ACC112 (cell line): ENCODE measurements around the gene APBA2.
"Not testable (repeated sequence)": the region's sequence is repeated elsewhere in the genome, so short reads cannot be mapped to it uniquely, and the experiment has no call there.

Experiments
- H2AFZ ChIP-seq: fragments of 200-600 bp; sonication (generic); one replicate; pipeline ENCODE4 v1.6.0; 2017; ENCODE audit warnings: antibody characterized with exemption, low read length; ENCODE audit not compliant: unreplicated experiment
- H3K27ac ChIP-seq: fragments of 200-600 bp; sonication (generic); 2 replicates; pipeline ENCODE4 v1.5.1; 2014; ENCODE audit warnings: low read depth, mild to moderate bottlenecking, antibody characterized with exemption, low read length, moderate library complexity
- H3K27me3 ChIP-seq: fragments of 200-600 bp; sonication (generic); 2 replicates; pipeline ENCODE4 v1.6.1; 2014; ENCODE audit warnings: mild to moderate bottlenecking, antibody characterized with exemption, low read length, moderate library complexity, mixed read lengths; ENCODE audit not compliant: insufficient read depth
- H3K36me3 ChIP-seq: fragments of 200-600 bp; sonication (generic); 2 replicates; pipeline ENCODE4 v1.6.1; 2016; ENCODE audit warnings: mild to moderate bottlenecking, antibody characterized with exemption, low read length, moderate library complexity, mixed read lengths; ENCODE audit not compliant: insufficient read depth
- H3K4me1 ChIP-seq: fragments of 200-600 bp; sonication (generic); one replicate; pipeline ENCODE4 v1.6.1; 2016; ENCODE audit warnings: low read length, mixed read lengths; ENCODE audit not compliant: insufficient read depth, unreplicated experiment, control insufficient read depth
- H3K4me3 ChIP-seq: fragments of 200-600 bp; sonication (generic); 2 replicates; pipeline ENCODE4 v1.5.1; 2014; ENCODE audit warnings: mild to moderate bottlenecking, low read depth, low read length
- H3K79me2 ChIP-seq: fragments of 200-600 bp; sonication (generic); one replicate; pipeline ENCODE4 v1.6.0; 2016; ENCODE audit warnings: low read length; ENCODE audit not compliant: control insufficient read depth, unreplicated experiment, insufficient read depth

Gene APBA2

DNA sequence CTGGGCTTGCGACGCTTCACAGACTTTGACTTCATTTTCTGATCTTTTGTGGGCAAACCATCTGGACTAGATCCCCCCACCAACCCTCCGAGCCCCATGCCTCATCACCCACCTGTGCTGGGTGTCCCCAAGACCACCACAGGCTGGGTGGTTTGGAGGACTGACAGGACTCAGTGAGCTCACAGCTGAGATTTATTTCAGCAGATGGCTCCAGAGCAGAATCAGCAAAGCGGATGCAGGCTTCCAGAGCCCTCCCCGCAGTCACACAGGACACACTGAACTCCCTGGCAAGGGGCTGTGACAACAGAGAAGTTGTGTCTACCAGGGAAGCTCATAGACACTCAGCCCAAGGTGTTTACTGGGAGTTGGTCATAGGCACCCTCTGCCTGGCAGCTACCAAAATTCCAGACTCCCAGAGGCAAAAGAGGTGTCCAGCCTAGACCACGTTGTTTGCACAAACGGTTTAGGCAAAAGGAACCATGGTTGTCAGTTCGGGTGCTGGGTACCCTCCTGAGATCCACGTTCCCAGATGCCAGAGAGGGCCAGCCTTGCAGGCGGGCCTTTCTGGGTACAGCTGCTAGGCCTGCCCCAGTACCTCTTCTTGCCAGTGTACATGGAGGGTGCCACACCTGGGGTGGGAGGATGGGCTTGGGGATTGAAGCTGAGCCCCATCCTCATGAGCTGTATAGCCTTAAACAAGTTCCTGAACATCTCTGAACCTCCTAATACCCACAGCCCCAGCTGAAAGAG lies 213.5 kb downstream of the APBA2 start:
- Histone ChIP-seq H3K79me2 (no peaks in the 10 kb centered on the region), H2AFZ (no peak overlapping the region), H3K27me3 (no peaks in the 10 kb centered on the region), H3K4me3 (no peak overlapping the region), H3K27ac (no peak overlapping the region), H3K36me3 (no peaks in the 10 kb centered on the region), H3K4me1 (peaks cover 6% of the 10 kb centered on the region)

DNA sequence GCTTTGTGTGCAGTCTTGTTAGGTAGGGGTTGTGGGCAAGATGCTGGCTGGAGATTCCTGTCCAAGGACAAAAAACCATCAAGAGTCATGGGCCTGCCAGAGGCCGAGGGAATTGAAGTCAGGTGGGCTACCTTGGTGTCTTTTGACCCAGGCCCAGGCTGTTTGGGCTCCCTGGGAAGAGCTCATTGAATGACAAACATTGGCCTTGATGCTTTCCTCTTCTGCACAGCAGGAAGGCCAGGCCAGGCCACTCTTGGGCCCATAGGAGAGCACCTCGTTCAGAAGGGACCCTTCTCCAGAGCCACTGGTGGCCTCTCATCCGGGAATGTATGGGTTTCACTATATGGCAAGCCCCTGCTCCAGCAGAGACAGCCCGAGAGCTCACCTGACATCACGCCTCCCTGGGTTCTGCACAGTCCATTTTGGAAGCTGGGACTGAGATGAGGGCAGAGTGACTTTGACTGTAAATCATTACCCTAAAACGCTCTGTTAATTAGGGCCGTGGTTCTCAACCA lies 214.8 kb downstream of the APBA2 start:
- Histone ChIP-seq H3K36me3 (no peaks in the 10 kb centered on the region), H3K27ac (no peak overlapping the region), H3K4me1 (peaks cover 6% of the 10 kb centered on the region), H3K79me2 (no peaks in the 10 kb centered on the region), H2AFZ (no peak overlapping the region), H3K4me3 (no peak overlapping the region), H3K27me3 (no peaks in the 10 kb centered on the region)

DNA sequence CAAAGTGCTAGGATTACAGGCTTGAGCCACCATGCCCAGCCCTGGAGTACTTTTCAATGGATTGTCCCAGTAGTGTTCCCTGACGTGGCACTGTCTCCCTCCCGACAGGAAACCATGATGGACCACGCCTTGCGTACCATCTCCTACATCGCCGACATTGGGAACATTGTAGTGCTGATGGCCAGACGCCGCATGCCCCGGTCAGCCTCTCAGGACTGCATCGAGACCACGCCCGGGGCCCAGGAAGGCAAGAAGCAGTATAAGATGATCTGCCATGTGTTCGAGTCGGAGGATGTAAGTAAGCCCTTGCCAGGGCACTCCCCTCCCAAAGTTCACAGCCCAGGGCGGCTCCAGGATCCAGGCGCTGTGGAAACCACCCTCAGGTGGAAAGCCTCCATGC lies 215.7 kb downstream of the APBA2 start:
- H3K4me1 ChIP-seq: peaks cover 6% of the 10 kb centered on the region
- H3K27ac ChIP-seq: no peak overlapping the region
- no peak overlapping the region for H3K4me3 ChIP-seq
- no peaks in the 10 kb centered on the region for H3K79me2 ChIP-seq
- no peak overlapping the region for H2AFZ ChIP-seq
- H3K36me3 ChIP-seq: no peaks in the 10 kb centered on the region
- H3K27me3 ChIP-seq: no peaks in the 10 kb centered on the region

DNA sequence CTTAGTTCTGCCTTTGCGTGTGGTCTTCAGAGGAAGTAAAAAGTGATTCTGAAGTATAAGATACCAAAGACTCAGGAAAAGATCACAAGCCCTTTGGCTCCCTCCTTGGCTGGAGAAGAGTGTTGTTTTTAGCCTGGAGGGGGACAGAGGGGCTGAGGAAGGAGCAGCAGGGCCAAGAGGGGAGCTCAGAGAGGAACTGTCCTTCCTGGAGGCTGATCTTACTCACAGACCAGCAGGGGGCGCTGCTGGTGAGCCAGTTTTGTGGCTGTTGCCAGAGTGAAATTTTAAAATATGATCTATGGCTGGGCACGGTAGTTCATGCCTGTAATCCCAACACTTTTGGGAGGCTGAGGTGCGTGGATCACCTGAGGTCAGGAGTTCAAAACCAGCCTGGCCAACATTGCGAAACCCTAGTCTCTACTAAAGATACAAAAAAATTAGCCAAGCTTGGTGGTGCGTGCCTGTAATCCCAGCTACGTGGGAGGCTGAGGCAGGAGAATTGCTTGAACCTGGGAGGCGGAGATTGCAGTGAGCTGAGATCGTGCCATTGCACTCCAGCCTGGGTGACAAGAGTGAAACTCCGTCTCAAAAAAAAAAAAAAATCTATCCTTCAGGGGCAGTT lies 216.5 kb downstream of the APBA2 start:
- H3K36me3 ChIP-seq, H3K27me3 ChIP-seq, H3K4me1 ChIP-seq, H2AFZ ChIP-seq, H3K79me2 ChIP-seq, H3K27ac ChIP-seq, H3K4me3 ChIP-seq: not testable (repeated sequence)

GRCh38 chr15:29102911-29103823 lies 217.4 kb downstream of the APBA2 start:
- H2AFZ ChIP-seq: peak overlapping the region; percentile 47
- no peak overlapping the region for H3K27ac ChIP-seq
- peaks cover 6% of the 10 kb centered on the region for H3K4me1 ChIP-seq

GRCh38 chr15:29103824-29104565 lies 218.2 kb downstream of the APBA2 start:
- H3K27ac ChIP-seq: no peak overlapping the region
- peak overlapping the region; percentile 73 for H3K4me3 ChIP-seq
- H2AFZ ChIP-seq: peak overlapping the region; percentile 47
- no peaks in the 10 kb centered on the region for H3K27me3 ChIP-seq
- no peaks in the 10 kb centered on the region for H3K79me2 ChIP-seq
- H3K4me1 ChIP-seq: peaks cover 6% of the 10 kb centered on the region
- H3K36me3 ChIP-seq: no peaks in the 10 kb centered on the region

More at GRCh38 chr15:29102911-29103823, 217.4 kb downstream of the APBA2 start:
- Histone ChIP-seq H3K79me2 (no peaks in the 10 kb centered on the region), H3K4me3 (peak overlapping the region; percentile 73), H3K27me3 (no peaks in the 10 kb centered on the region), H3K36me3 (no peaks in the 10 kb centered on the region)

DNA sequence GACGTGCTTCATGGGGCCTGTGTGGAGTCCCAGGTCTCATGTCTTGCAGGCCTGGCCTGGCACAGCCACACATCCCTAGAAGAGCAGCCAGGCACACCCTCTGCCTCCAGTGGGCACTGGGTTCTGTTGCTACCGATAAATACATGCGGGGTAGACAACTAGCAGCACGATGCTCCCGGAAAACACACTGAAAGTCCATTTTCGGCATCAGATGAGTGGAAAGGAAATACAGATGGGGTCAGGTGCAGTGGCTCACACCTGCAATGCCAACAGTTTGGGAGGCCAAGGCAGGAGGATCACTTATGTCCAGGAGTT lies 218.7 kb downstream of the APBA2 start:
- Histone ChIP-seq H2AFZ (no peak overlapping the region), H3K27ac (no peak overlapping the region), H3K79me2 (no peaks in the 10 kb centered on the region), H3K27me3 (no peaks in the 10 kb centered on the region), H3K4me1 (peaks cover 6% of the 10 kb centered on the region), H3K4me3 (no peak overlapping the region), H3K36me3 (no peaks in the 10 kb centered on the region)

GRCh38 chr15:29105151-29105854 lies 219.5 kb downstream of the APBA2 start:
- Histone ChIP-seq H3K27me3 (no peaks in the 10 kb centered on the region), H3K36me3 (no peaks in the 10 kb centered on the region), H3K4me1 (peaks cover 6% of the 10 kb centered on the region), H3K4me3 (no peak overlapping the region), H3K79me2 (no peaks in the 10 kb centered on the region), H3K27ac (no peak overlapping the region), H2AFZ (no peak overlapping the region)

DNA sequence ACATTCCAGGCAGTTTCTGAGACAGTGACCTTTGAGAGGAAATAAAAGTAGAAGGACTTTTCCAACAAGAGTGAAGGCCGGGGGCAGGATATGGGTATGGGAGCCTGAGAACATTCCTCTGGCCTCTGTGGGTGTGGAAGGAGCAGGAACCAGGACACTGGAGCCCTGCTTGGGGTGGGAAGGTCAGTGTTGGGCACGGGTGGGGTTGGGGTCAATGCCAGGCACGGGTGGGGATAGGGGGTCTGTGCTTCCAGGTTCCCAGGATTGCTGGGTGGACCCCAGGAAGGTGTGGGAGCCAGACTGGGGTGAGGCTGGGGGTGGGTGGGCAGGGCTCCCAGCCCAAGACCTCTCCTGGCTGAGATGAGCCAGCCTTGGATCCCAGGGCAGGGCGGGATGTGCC lies 220.3 kb downstream of the APBA2 start:
- Histone ChIP-seq H3K4me1 (peaks cover 6% of the 10 kb centered on the region), H3K36me3 (no peaks in the 10 kb centered on the region), H3K4me3 (no peak overlapping the region), H3K27me3 (no peaks in the 10 kb centered on the region), H3K27ac (no peak overlapping the region), H2AFZ (no peak overlapping the region), H3K79me2 (no peaks in the 10 kb centered on the region)
